OCI-LY7 (cell line): ENCODE results near the gene STYXL1. TPM values are rescaled to one million over a fixed set of nuclear protein-coding genes. Genes with fewer than 3 reads are reported as not detected.

ENCODE experiments used
- BruUV-seq: library from RNA; stranded (reverse); fragments of 400-500 nt; replicated peaks from 2 replicates; lab custom pipeline; 2021; lab: Mats Ljungman, UMichigan
- CTCF ChIA-PET: fragments of 300-600 bp; sonication (Branson Sonifier 250); formaldehyde crosslinking; loops from one replicate; lab custom pipeline; 2022; ENCODE audit warnings: antibody characterized with exemption; ENCODE audit not compliant: unreplicated experiment; lab: Charles Lee
- POLR2A ChIA-PET: fragments of 300-600 bp; sonication (Branson Sonifier 250); formaldehyde crosslinking; loops from one replicate; lab custom pipeline; 2022; ENCODE audit warnings: antibody characterized with exemption; lab: Charles Lee
- DNase-seq: peaks from one replicate; pipeline ENCODE4 v3.0.0-alpha.2; 2015; ENCODE audit warnings: low spot score
- H2AFZ ChIP-seq: fragments of 200-600 bp; sonication (generic), shearing (Covaris generic); 2 replicates; pipeline ENCODE4 v1.6.1; 2014; ENCODE audit warnings: mild to moderate bottlenecking, antibody characterized with exemption, low read length, moderate library complexity
- H3K27ac ChIP-seq: fragments of 200-600 bp; sonication (generic); 2 replicates; pipeline ENCODE4 v1.5.1; 2014; ENCODE audit warnings: mixed run types, low read depth, mild to moderate bottlenecking, moderate library complexity, low read length, inconsistent platforms; ENCODE audit not compliant: poor library complexity, severe bottlenecking
- H3K36me3 ChIP-seq: fragments of 200-600 bp; sonication (generic); 2 replicates; pipeline ENCODE4 v1.6.1; 2014; ENCODE audit warnings: mild to moderate bottlenecking, antibody characterized with exemption, low read length, moderate library complexity, mixed read lengths; ENCODE audit not compliant: insufficient read depth
- H3K4me1 ChIP-seq: fragments of 200-600 bp; sonication (generic); 2 replicates; pipeline ENCODE4 v1.5.1; 2014; ENCODE audit warnings: mild to moderate bottlenecking, low read length; ENCODE audit not compliant: insufficient read depth, poor library complexity, severe bottlenecking
- H3K4me2 ChIP-seq: fragments of 200-600 bp; sonication (generic); 2 replicates; pipeline ENCODE4 v1.6.1; 2014; ENCODE audit warnings: mild to moderate bottlenecking, low read length
- H3K4me3 ChIP-seq: fragments of 200-600 bp; sonication (generic); 2 replicates; pipeline ENCODE4 v1.5.1; 2014; ENCODE audit warnings: mild to moderate bottlenecking, low read depth, low read length; ENCODE audit not compliant: poor library complexity, severe bottlenecking
- H3K79me2 ChIP-seq: fragments of 200-600 bp; sonication (generic); 2 replicates; pipeline ENCODE4 v1.6.1; 2016; ENCODE audit warnings: low read depth, mild to moderate bottlenecking, low read length, moderate library complexity, mixed read lengths; ENCODE audit not compliant: insufficient read depth
- H3K9me2 ChIP-seq: fragments of 200-600 bp; sonication (generic); 2 replicates; pipeline ENCODE4 v1.6.1; 2016; ENCODE audit warnings: mild to moderate bottlenecking, low read length, mixed read lengths; ENCODE audit not compliant: insufficient read depth
- H3K9me3 ChIP-seq: fragments of 200-600 bp; sonication (generic); 2 replicates; pipeline ENCODE4 v1.6.1; 2014; ENCODE audit warnings: mild to moderate bottlenecking, mixed run types, low read length, mixed read lengths
- H4K20me1 ChIP-seq: fragments of 200-600 bp; sonication (generic); 2 replicates; pipeline ENCODE4 v1.6.1; 2014; ENCODE audit warnings: mild to moderate bottlenecking, antibody characterized with exemption, low read length, moderate library complexity, mixed read lengths; ENCODE audit not compliant: insufficient read depth
- EZH2phosphoT487 ChIP-seq: fragments of 200-600 bp; sonication (generic); IDR thresholded peaks from 2 replicates; pipeline ENCODE4 v1.6.1; 2018; ENCODE audit warnings: low read depth, borderline replicate concordance, mild to moderate bottlenecking, mixed run types, antibody characterized with exemption, low read length, moderate library complexity, mixed read lengths
- intact Hi-C: fragments of 100-400 bp; cut with micrococcal nuclease; formaldehyde crosslinking; loops from one replicate; pipeline ENCODE4 v1.10.0; 2022; ENCODE audit not compliant: unreplicated experiment
- total RNA-seq, 2 experiments: library from RNA; depleted of rRNA in 1 of 2; stranded (reverse); fragments of >200 nt in 1 of 2; shearing (Covaris generic) in 1 of 2; gene quantifications; 2 replicates each; pipeline ENCODE4 v1.2.3, GENCODE V29; 2014 to 2022
- TF ChIP-seq, protein P1 (sequence below): fragments of 200-600 bp; sonication (generic); conservative IDR thresholded peaks from 2 replicates; pipeline ENCODE4 v1.5.1; 2014; ENCODE audit warnings: mild to moderate bottlenecking, antibody characterized with exemption, low read length, moderate library complexity, mixed read lengths

Gene STYXL1
- total RNA-seq, 2 experiments from 2014 or later: 27.6 to 37.4 TPM

DNA sequence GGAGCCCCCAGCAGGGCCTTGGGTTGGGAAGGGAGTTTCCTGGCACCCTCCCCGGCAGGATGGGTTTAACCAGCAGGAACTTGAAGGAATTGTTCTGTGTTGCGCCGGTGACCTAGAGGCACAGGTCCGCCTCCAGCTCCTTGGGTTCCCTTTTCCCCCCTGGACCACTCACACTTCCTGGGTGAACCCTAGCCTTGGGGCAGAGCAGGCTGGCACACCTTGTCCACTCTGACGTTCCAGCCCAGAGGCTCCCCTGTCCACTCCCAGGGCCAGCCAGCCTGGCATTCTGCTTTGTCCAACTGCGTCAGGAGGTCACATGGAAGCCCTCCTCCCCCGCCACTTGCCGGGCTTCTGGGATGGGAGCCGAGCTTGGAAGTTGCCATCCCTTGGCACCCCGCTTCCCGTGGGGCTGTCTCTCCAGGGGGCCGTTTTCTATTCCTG, 79.2 kb downstream of the STYXL1 start:
- Histone ChIP-seq H4K20me1 (no peaks in the 10 kb centered on the region), H3K36me3 (peaks cover 6% of the 10 kb centered on the region; the same call in 1 of the 2 replicates), H3K9me2 (no peaks in the 10 kb centered on the region), H3K9me3 (no peaks in the 10 kb centered on the region), H3K79me2 (no peaks in the 10 kb centered on the region), H3K4me1 (no peaks in the 10 kb centered on the region), H2AFZ (no peak overlapping the region), H3K4me2 (no peak overlapping the region), H3K4me3 (no peak overlapping the region), H3K27ac (no peak overlapping the region)
- POLR2A ChIA-PET: no interaction called here
- CTCF ChIA-PET: no interaction called here
- TF ChIP-seq, protein P1, sequence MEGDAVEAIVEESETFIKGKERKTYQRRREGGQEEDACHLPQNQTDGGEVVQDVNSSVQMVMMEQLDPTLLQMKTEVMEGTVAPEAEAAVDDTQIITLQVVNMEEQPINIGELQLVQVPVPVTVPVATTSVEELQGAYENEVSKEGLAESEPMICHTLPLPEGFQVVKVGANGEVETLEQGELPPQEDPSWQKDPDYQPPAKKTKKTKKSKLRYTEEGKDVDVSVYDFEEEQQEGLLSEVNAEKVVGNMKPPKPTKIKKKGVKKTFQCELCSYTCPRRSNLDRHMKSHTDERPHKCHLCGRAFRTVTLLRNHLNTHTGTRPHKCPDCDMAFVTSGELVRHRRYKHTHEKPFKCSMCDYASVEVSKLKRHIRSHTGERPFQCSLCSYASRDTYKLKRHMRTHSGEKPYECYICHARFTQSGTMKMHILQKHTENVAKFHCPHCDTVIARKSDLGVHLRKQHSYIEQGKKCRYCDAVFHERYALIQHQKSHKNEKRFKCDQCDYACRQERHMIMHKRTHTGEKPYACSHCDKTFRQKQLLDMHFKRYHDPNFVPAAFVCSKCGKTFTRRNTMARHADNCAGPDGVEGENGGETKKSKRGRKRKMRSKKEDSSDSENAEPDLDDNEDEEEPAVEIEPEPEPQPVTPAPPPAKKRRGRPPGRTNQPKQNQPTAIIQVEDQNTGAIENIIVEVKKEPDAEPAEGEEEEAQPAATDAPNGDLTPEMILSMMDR: no peak
- no TSS peak for BruUV-seq
- DNase-seq: no peak
- intact Hi-C loops: no loop called here

DNA sequence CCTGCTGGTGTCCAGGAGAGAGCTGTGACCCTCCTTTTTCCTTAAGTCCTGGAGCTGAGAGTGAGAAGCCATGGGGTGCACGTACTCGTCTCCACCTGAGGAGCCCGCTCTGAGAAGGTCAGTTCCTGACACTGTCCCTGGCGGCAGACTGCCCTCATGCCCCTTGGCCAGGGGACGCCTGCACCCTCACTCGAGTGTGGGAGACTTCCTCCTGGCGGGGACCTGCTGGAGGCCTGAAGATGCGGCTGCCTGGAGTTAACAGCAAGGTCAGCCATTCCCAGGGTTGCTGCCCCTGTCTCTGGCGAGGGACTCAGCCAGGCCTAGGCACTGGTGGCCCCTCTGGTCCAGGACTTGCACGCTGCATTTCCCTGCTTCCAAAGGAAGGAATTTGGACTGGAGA, 79.8 kb downstream of the STYXL1 start:
- H3K36me3 ChIP-seq: peaks cover 4% of the 10 kb centered on the region; the same call in 1 of the 2 replicates
- no peak overlapping the region for H3K27ac ChIP-seq
- TF ChIP-seq EZH2phosphoT487: no peak
- TF ChIP-seq, protein P1: no peak
- intact Hi-C loops: no loop called here
- no peak overlapping the region for H2AFZ ChIP-seq
- H3K9me3 ChIP-seq: no peaks in the 10 kb centered on the region
- CTCF ChIA-PET: no interaction called here
- no TSS peak for BruUV-seq
- DNase-seq: no peak
- no peaks in the 10 kb centered on the region for H3K79me2 ChIP-seq
- no peak overlapping the region for H3K4me3 ChIP-seq
- H3K9me2 ChIP-seq: no peaks in the 10 kb centered on the region
- no peaks in the 10 kb centered on the region for H3K4me1 ChIP-seq
- no peak overlapping the region for H3K4me2 ChIP-seq
- H4K20me1 ChIP-seq: no peaks in the 10 kb centered on the region
- POLR2A ChIA-PET: no interaction called here

DNA sequence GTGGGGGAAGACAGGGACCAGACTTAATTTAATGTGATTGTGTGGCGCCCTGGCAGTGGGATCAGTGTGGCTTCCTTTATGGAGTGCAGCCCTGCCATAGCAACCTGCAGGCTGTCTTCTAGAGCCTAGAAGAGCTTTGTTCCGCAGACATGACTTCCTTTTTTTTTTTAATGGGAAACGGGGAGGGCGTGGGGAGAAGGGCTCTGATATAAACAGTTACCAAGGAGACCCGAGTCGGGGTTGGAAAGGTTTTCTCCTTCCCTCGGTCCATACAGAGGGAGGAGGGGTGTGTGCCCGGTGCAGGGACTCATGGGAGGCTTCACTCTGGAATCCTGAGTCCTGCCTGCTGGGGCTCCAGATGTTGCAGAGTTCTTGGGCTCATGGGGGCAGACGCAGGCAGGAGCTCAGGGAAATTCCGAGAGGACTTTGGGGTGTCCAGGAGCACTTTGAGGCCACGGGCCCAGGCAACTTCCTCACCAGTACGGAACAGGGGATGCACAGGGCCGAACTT, 80.3 kb downstream of the STYXL1 start:
- no peak overlapping the region for H3K4me3 ChIP-seq
- DNase-seq: no peak
- H3K9me2 ChIP-seq: no peaks in the 10 kb centered on the region
- no peaks in the 10 kb centered on the region for H3K4me1 ChIP-seq
- ChIA-PET POLR2A (no interaction called here), CTCF (no interaction called here)
- H3K9me3 ChIP-seq: no peaks in the 10 kb centered on the region
- no peaks in the 10 kb centered on the region for H3K79me2 ChIP-seq
- H4K20me1 ChIP-seq: no peaks in the 10 kb centered on the region
- H3K27ac ChIP-seq: no peak overlapping the region
- no peak overlapping the region for H3K4me2 ChIP-seq
- H3K36me3 ChIP-seq: no peaks in the 10 kb centered on the region; the same call in 1 of the 2 replicates
- no peak overlapping the region for H2AFZ ChIP-seq
- BruUV-seq: no TSS peak
- TF ChIP-seq, protein P1: no peak
- TF ChIP-seq EZH2phosphoT487: no peak
- intact Hi-C loops: no loop called here
